ENCODE results near the gene MTMR3.

The MTMR3 gene

GRCh38 chr22:29871684-29872083, 11.3 kb upstream of the MTMR3 start:
- no peak for DNase-seq

- DNase-seq: no peak
Measured at GRCh38 chr22:29872144-29872893, 10.7 kb upstream of the MTMR3 start.

- no peak for DNase-seq
Measured at GRCh38 chr22:29872989-29873388, 10.0 kb upstream of the MTMR3 start.

- no peak for DNase-seq
Measured at GRCh38 chr22:29873943-29874342, 9.0 kb upstream of the MTMR3 start.

DNA sequence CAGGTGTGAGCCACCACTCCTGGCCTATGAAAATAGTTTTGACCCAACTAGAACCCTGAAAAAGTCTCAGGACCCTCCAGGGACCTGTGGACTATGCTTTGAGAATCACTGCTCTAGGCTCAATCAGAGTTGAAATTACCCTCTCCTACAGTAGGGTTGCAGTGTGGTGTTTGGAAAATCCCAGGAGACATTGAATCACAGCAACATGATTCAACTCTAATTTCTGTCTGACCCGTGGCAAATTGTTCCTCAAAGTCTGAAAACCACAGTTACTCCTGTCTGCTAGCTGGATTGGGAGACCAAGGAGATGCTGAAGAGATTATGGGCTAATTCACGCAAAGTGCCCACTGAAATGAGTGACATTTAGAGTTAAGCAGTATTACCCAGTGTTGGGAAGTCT, 5.4 kb upstream of the MTMR3 start:
- no peak for DNase-seq

- DNase-seq: no peak
Measured at GRCh38 chr22:29879753-29880152, 3.2 kb upstream of the MTMR3 start.

DNA sequence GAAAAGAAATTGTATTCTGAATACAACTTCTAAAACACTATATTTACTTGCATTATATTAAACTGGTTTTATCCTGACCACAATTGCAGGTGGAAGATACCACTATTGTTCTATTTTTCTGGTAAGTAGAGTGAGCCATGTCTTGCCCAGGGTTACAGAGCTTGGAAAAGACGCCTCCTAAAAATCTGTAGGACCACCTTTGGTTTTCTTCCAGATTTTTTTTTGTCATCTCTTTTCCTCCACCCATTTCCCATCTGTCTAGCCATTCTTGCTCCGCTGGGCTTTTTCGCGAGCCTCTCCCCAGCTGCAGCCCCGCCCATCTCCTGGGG, 294 bp upstream of the MTMR3 start:
- DNase-seq: no peak

GRCh38 chr22:29883775-29884097, 762 bp downstream of the MTMR3 start:
- no peak for DNase-seq

- DNase-seq: no peak
Measured at GRCh38 chr22:29885610-29886009, 2.6 kb downstream of the MTMR3 start.

DNA sequence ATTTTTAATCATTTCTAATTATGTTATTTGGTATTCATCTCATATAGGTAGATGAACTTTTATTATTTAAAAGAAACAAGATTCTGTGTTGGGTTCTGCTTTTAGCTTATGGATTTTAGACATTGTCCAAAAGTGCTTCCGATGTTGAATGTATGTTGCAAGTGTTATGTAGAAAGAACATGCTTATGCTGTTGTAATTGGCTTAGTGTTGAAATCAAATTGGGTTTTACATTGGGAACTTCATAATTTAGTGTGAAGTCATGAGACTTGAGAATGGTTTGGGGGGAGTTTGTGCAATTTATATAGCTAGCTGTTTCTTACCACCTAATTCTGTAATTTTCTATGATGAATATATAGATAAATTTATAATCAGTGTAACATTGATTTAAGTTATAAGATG, 3.6 kb downstream of the MTMR3 start:
- no peak for DNase-seq

DNA sequence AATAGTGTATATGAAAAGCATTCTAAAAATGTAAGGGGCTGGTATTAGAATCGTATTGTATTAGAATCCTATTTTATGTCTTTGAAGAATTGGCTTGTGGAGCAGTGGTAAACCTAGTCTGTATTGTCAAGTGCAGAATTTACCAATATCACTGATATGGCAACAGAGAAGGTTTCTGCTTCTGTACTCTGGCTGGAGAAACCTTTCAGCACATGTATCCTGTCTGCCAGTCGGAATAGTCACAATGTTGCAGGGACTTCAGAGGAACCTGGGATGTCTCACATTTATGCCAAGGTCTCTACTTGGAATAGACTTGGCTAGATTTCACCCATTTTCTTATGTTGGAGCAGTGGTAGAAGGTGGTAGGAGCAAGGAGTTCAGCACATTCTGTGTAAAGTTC, 4.4 kb downstream of the MTMR3 start:
- no peak for DNase-seq

DNA sequence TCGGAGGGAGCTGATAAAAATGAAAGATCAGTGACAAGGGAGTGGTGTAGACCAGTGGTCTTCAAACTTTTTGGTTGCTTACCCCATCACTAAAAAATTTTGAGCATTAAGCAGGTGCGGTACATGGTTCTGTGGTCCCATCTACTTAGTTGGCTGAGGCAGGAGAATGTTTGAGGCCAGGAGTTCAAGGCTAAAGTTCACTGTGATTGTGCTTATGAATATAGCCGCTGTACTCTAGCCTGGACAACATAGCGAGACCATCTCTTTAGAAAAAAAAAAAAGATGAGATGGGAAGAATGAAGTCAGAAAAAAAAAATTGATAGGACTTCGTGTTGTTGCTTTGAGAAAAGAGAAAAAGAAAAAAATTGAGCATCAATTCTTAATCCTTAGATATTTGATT, 7.8 kb downstream of the MTMR3 start:
- DNase-seq: no peak

DNA sequence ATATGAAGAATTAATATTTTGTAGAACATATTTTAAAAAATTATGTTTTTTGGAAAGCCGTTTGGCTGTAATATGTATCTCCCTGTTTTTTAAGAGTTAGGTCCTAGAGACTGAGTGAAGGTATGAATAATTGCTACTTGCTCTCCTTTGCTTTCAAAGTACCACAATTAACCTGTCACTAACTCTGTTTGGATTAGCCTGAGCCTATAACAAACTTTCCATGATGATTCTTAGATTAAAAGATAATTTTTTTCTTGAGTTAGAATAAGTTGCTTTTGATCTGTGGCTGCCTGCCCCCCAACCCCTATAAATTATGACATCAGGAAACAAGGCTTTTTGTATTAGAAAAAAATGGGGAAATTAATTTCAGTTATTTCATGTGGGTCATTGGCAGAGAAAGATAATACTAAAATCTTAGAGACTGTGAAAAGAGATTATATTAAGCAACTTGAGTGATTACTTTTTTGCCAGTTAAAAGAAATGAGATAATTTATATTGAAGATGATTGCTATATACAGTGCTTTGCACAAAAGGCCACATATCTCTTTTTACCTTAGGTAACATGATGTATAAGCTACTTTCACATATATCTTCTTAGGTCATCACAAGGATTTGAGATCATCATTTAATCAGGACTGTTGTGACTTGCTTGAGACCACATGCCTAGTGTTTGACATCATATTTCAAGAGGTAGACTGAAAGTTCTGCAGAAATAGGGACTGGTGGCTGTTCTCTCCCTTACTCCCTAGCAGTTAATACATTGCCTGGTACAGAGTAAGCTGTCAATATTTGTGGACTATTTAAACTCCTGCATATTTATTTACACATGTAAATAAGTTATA, 9.6 kb downstream of the MTMR3 start:
- no peak for DNase-seq

DNA sequence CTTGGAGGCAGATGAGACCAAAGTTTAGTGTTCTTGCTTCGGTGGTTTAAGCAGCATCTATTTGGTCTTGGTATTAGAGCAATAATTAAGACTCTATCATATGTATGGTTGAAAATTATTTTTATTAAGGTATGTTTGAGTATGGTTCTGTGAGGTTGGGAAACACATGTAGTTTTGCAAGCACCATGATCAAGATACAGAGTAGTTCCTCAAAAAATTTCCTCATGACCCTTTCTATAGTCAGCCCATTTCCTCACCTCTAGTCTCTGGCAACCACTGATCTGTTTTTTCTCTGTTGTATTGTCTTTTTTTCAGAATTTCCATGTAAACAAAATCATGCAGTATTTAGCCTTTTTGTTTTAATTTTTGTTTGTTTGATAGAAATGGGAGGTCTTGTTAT, 18.4 kb downstream of the MTMR3 start:
- DNase-seq: no peak

DNA sequence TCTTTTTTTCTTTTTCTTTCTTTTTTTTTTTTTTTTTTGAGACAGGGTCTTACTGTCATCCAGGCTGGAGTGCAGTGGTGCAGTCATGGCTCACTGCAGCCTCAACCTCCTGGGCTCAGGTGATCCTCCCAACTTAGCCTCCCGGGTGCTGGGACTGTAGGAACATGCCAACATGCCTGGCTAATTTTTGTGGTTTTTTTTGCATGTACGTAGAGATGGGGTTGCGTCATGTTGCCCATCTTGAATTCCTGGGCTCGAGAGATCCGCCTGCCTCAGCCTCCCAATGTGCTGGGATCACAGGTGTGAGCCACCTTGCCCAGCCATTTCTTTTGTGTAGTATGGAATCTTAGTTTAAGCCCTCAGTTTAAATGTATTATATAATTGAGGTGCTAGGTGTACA, 20.4 kb downstream of the MTMR3 start:
- DNase-seq: no peak

- no peak for DNase-seq
Measured at GRCh38 chr22:29904020-29904419, 21.0 kb downstream of the MTMR3 start.

- DNase-seq: peak; percentile 73
Measured at GRCh38 chr22:29907753-29908515, 25.0 kb downstream of the MTMR3 start.

- no peak for DNase-seq
Measured at GRCh38 chr22:29912141-29912540, 29.2 kb downstream of the MTMR3 start.

DNA sequence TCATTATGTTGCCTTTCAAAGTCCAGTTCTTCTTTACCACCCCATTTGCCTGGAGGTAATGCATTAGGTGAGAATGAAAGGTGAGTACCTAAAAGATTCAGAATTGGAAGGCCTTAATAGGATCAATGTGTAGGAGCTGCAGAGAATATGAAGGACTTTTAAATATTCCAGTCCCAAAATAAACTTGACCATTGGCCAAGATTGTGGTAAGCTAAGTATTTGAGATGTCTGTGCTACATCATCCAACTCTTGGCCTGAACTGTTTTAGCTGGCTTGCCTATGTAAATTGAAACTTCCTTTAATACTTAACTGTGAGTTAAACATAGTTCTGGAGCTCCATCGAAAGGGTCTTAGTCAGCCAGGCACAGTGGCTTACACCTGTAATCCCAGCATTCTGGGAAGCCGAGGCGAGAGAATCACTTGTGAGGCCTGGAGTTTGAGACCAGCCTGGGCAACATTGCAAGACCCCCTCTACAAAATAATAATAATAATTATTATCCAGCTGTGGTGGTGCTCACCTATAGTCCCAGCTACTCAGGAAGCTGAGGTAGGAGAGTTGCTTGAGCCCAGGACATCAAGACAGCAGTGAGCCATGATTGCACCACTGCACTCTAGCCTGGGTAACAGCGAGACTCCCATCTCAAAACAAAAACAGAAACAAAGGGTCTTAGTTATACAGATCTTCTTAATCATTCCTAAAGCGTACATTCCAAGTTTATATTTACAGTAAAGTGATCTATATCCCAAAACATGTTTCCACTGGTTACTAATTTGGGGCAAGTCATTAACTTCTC, 29.8 kb downstream of the MTMR3 start:
- no peak for DNase-seq

- DNase-seq: no peak
Measured at GRCh38 chr22:29914165-29914564, 31.2 kb downstream of the MTMR3 start.

DNA sequence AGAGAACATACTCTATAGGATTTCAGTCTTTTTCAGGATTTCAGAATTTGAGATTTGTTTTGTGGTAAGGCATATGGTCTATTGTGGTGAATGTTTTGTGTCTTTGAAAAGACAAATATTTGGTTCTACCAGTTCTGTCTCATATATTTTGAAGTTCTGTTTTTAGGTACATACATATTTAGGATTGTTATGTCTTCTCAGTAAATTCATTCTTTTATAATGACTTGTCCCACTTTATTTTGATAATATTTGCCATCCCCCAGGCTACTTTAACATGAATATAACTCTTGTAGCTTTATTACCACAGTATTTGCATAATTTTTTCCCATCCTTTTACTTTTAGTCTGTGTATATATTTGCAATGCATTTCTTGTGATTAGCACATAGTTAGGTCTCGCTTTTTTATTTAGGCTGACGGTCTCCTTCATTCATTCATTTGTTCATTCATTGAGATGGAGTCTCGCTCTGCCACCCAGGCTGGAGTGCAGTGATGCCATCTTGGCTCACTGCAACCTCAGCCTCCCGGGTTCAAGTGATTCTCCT, 32.1 kb downstream of the MTMR3 start:
- no peak for DNase-seq

- no peak for DNase-seq
Measured at GRCh38 chr22:29916007-29916544, 33.1 kb downstream of the MTMR3 start.

Measured in NCI-H2029 (cell line).